IMR-90 (cell line): ENCODE data around the gene VPS54. TPM values are rescaled to one million over a fixed set of nuclear protein-coding genes. Genes with fewer than 3 reads are reported as not detected.

ENCODE experiments used
- ATAC-seq: fragments of 200-7000 bp; cut with Tn5 transposase; 2 replicates; pipeline ENCODE4 v1.9.1; 2020; ENCODE audit warnings: low read depth, mild to moderate bottlenecking, moderate library complexity
- BruUV-seq: library from RNA; stranded (reverse); fragments of 400-500 nt; replicated peaks from 2 replicates; lab custom pipeline; 2021; lab: Mats Ljungman, UMichigan
- CTCF ChIA-PET: fragments of 300-600 bp; formaldehyde crosslinking; extraction: SDS; loops from one replicate; lab custom pipeline; 2021; ENCODE audit warnings: antibody characterized with exemption; lab: Yijun Ruan, JAX
- POLR2A ChIA-PET: fragments of 300-600 bp; sonication (Branson Sonifier 250); formaldehyde crosslinking; loops from one replicate; lab custom pipeline; 2022; ENCODE audit warnings: antibody characterized with exemption; ENCODE audit not compliant: unreplicated experiment; lab: Charles Lee
- DNase-seq: peaks from one replicate; pipeline ENCODE4 v3.0.0; 2013
- H2AFZ ChIP-seq: replicated peaks from 2 replicates; pipeline ENCODE3; 2013; ENCODE audit warnings: low read length, mild to moderate bottlenecking; ENCODE audit not compliant: poor library complexity
- H2AK5ac ChIP-seq: 2 replicates; pipeline ENCODE4 v1.6.1; 2013; ENCODE audit warnings: low read depth, low read length, inconsistent platforms
- H2AK9ac ChIP-seq: replicated peaks from 2 replicates; pipeline ENCODE3; 2013; ENCODE audit warnings: mild to moderate bottlenecking, low read depth, low read length, moderate library complexity; ENCODE audit not compliant: poor library complexity
- H2BK120ac ChIP-seq: 2 replicates; pipeline ENCODE4 v1.6.1; 2013; ENCODE audit warnings: low read depth, low read length, inconsistent platforms
- H2BK15ac ChIP-seq: 3 replicates; pipeline ENCODE4 v1.6.1; 2013; ENCODE audit warnings: low read depth, low read length, inconsistent platforms
- H2BK20ac ChIP-seq: 2 replicates; pipeline ENCODE4 v1.6.1; 2013; ENCODE audit warnings: low read depth, mild to moderate bottlenecking, inconsistent platforms, low read length, moderate library complexity
- H2BK5ac ChIP-seq: 2 replicates; pipeline ENCODE4 v1.6.1; 2013; ENCODE audit warnings: mild to moderate bottlenecking, low read depth, low read length, inconsistent platforms; ENCODE audit not compliant: poor library complexity, severe bottlenecking
- H3K14ac ChIP-seq: replicated peaks from 2 replicates; pipeline ENCODE4 v1.6.1; 2013; ENCODE audit warnings: low read depth, low read length, inconsistent platforms
- H3K18ac ChIP-seq: 2 replicates; pipeline ENCODE4 v1.6.1; 2013; ENCODE audit warnings: low read depth, low read length, control low read depth
- H3K23ac ChIP-seq: 2 replicates; pipeline ENCODE4 v1.6.1; 2013; ENCODE audit warnings: low read depth, low read length, inconsistent platforms
- H3K27ac ChIP-seq: 2 replicates; pipeline ENCODE4 v1.5.1; 2013; ENCODE audit warnings: mild to moderate bottlenecking, control low read depth, low read length; ENCODE audit not compliant: insufficient read depth
- H3K27me3 ChIP-seq: 2 replicates; pipeline ENCODE4 v1.6.1; 2013; ENCODE audit warnings: low read length; ENCODE audit not compliant: control insufficient read depth, insufficient read depth
- H3K36me3 ChIP-seq: 2 replicates; pipeline ENCODE4 v1.6.1; 2013; ENCODE audit warnings: low read length, mixed read lengths; ENCODE audit not compliant: control insufficient read depth, insufficient read depth
- H3K4ac ChIP-seq: 2 replicates; pipeline ENCODE4 v1.6.1; 2013; ENCODE audit warnings: low read depth, low read length, inconsistent platforms
- H3K4me1 ChIP-seq: 2 replicates; pipeline ENCODE4 v1.6.1; 2013; ENCODE audit warnings: low read length, mixed read lengths; ENCODE audit not compliant: control insufficient read depth, insufficient read depth
- H3K4me2 ChIP-seq: 2 replicates; pipeline ENCODE4 v1.6.1; 2013; ENCODE audit warnings: low read depth, mild to moderate bottlenecking, control low read depth, low read length, moderate library complexity
- H3K4me3 ChIP-seq: 2 replicates; pipeline ENCODE4 v1.5.1; 2013; ENCODE audit warnings: low read depth, mild to moderate bottlenecking, control low read depth, low read length, moderate library complexity; ENCODE audit not compliant: insufficient read depth
- H3K56ac ChIP-seq: 2 replicates; pipeline ENCODE4 v1.6.1; 2013; ENCODE audit warnings: low read length, inconsistent platforms; ENCODE audit not compliant: insufficient read depth; ENCODE audit errors: extremely low read depth
- H3K79me1 ChIP-seq, 2 experiments: 2 replicates each; pipeline ENCODE4 v1.6.1; 2013; ENCODE audit warnings: low read length in 2 of 2, inconsistent platforms in 1 of 2, low read depth in 1 of 2
- H3K9ac ChIP-seq: 2 replicates; pipeline ENCODE4 v1.6.1; 2013; ENCODE audit warnings: low read depth, low read length, control low read depth
- H3K9me1 ChIP-seq: 2 replicates; pipeline ENCODE4 v1.6.1; 2013; ENCODE audit warnings: low read length, inconsistent platforms; ENCODE audit not compliant: insufficient read depth
- H3K9me3 ChIP-seq: 2 replicates; pipeline ENCODE4 v1.6.1; 2013; ENCODE audit warnings: low read length; ENCODE audit not compliant: control insufficient read depth, insufficient read depth
- H4K20me1 ChIP-seq: 2 replicates; pipeline ENCODE4 v1.6.1; 2013; ENCODE audit warnings: low read length, inconsistent platforms; ENCODE audit not compliant: insufficient read depth
- H4K5ac ChIP-seq: 2 replicates; pipeline ENCODE4 v1.6.1; 2013; ENCODE audit warnings: mild to moderate bottlenecking, low read depth, low read length, control low read depth
- H4K8ac ChIP-seq, 2 experiments: 2 replicates each; pipeline ENCODE4 v1.6.1; 2013; ENCODE audit warnings: low read depth in 2 of 2, low read length in 2 of 2, control low read depth in 1 of 2, inconsistent platforms in 1 of 2
- H4K91ac ChIP-seq: 2 replicates; pipeline ENCODE4 v1.6.1; 2013; ENCODE audit warnings: low read depth, low read length, inconsistent platforms; ENCODE audit not compliant: insufficient read depth
- CEBPB ChIP-seq: IDR thresholded peaks from 2 replicates; pipeline ENCODE4 v1.6.1; 2012; ENCODE audit warnings: low read depth, low read length, improper control_type of control experiment
- CHD1 ChIP-seq: IDR thresholded peaks from 2 replicates; pipeline ENCODE4 v1.6.1; 2012; ENCODE audit warnings: low read depth, low read length, improper control_type of control experiment
- CTCF ChIP-seq: conservative IDR thresholded peaks from 2 replicates; pipeline ENCODE4 v1.5.1; 2012; ENCODE audit warnings: mild to moderate bottlenecking, low read depth, low read length, improper control_type of control experiment
- MAFK ChIP-seq: IDR thresholded peaks from 2 replicates; pipeline ENCODE4 v1.6.1; 2012; ENCODE audit warnings: low read depth, low read length, improper control_type of control experiment
- MAZ ChIP-seq: IDR thresholded peaks from 2 replicates; pipeline ENCODE4 v1.6.1; 2012; ENCODE audit warnings: low read depth, mild to moderate bottlenecking, low read length, improper control_type of control experiment, moderate library complexity, borderline replicate concordance
- MXI1 ChIP-seq: IDR thresholded peaks from 2 replicates; pipeline ENCODE4 v1.6.1; 2012; ENCODE audit warnings: low read depth, mild to moderate bottlenecking, low read length, moderate library complexity, borderline replicate concordance
- NFE2L2 ChIP-seq: fragments of 150-350 bp; IDR thresholded peaks from 2 replicates; pipeline ENCODE4 v1.6.1; 2016; ENCODE audit warnings: low read depth, mild to moderate bottlenecking, low read length
- POLR2A ChIP-seq: IDR thresholded peaks from 2 replicates; pipeline ENCODE4 v1.6.1; 2012; ENCODE audit warnings: mild to moderate bottlenecking, low read depth, low read length
- RAD21 ChIP-seq: IDR thresholded peaks from 2 replicates; pipeline ENCODE4 v1.6.1; 2012; ENCODE audit warnings: low read length, improper control_type of control experiment
- RCOR1 ChIP-seq: IDR thresholded peaks from 2 replicates; pipeline ENCODE4 v1.6.1; 2012; ENCODE audit warnings: mild to moderate bottlenecking, low read length, improper control_type of control experiment; ENCODE audit not compliant: insufficient replicate concordance
- SMC3 ChIP-seq: fragments of 150-350 bp; IDR thresholded peaks from 2 replicates; pipeline ENCODE4 v1.6.1; 2016; ENCODE audit warnings: low read depth, mild to moderate bottlenecking, antibody characterized with exemption, low read length, moderate library complexity
- USF2 ChIP-seq: fragments of 150-350 bp; IDR thresholded peaks from 2 replicates; pipeline ENCODE4 v1.6.1; 2017; ENCODE audit warnings: mild to moderate bottlenecking, antibody characterized with exemption, low read length, low read depth
- WGBS, 2 experiments: methylation state at CpG; one replicate each; pipeline versions ENCODE4 v1.1.5 to v1.1.7; 2013; ENCODE audit warnings: missing lambda C conversion rate in 2 of 2; ENCODE audit not compliant: insufficient read length in 1 of 2; ENCODE audit errors: extremely low coverage in 2 of 2; 5-methylcytosine and 5-hydroxymethylcytosine counted together
- dilution Hi-C: fragments of 300-500 bp; cut with HindIII; formaldehyde crosslinking; loops from one replicate; pipeline ENCODE4 v1.14.3; 2018; ENCODE audit warnings: low sequenced_read_pairs; ENCODE audit not compliant: unreplicated experiment
- in situ Hi-C: fragments of 300-500 bp; cut with MboI; formaldehyde crosslinking; loops from 3 replicates; pipeline ENCODE4 v1.14.3; 2019; ENCODE audit warnings: low sequenced_read_pairs, inconsistent platforms, mixed read lengths
- intact Hi-C: fragments of 100-400 bp; cut with micrococcal nuclease; formaldehyde crosslinking; loops from 2 replicates; pipeline ENCODE4 v1.10.0; 2022
- polyA plus RNA-seq, 3 experiments: library from polyadenylated mRNA; depleted of rRNA; stranded (reverse); fragments of >200 nt; gene quantifications; 2 replicates each; pipeline ENCODE4 v1.2.3, GENCODE V29; 2012; ENCODE audit warnings: low replicate concordance in 1 of 3
- total RNA-seq: library from RNA; depleted of rRNA; stranded (reverse); fragments of >200 nt; gene quantifications from 2 replicates; pipeline ENCODE4 v1.2.3, GENCODE V29; 2012

The VPS54 gene
- total and polyA plus RNA-seq, 2 of the 4 experiments (the other 2 are of a cell fraction) = 7.1 to 18.1 TPM

GRCh38 chr2:63855418-63856302 is 163.6 kb downstream of the VPS54 start (continued):
- TF ChIP-seq RAD21 = no peak

GRCh38 chr2:63853527-63854310 is 165.5 kb downstream of the VPS54 start:
- WGBS, 2 experiments = 100% methylated on average over 1 of the region's 4 CpGs; no CpG with 5 or more reads in 1 of the 2 experiments
- in situ Hi-C loops = loop anchor here (10.0 kb wide), 2 partner anchors 159 to 249 kb away; no protein-coding TSS in a partner anchor
- TF ChIP-seq MXI1 (no peak), POLR2A (no peak), SMC3 (no peak), CEBPB (no peak), NFE2L2 (no peak), MAZ (no peak), RCOR1 (no peak), USF2 (no peak), CHD1 (no peak), CTCF (no peak), MAFK (no peak)

More at GRCh38 chr2:63853527-63854310, 165.5 kb downstream of the VPS54 start:
- Histone ChIP-seq H3K4ac (no peak overlapping the region), H3K18ac (no peak overlapping the region; the same call in 1 of the 2 replicates), H2AFZ (no peak overlapping the region), H3K27ac (no peak overlapping the region), H4K8ac (no peak overlapping the region), H3K23ac (no peak overlapping the region), H2BK15ac (no peak overlapping the region), H3K36me3 (peaks cover 20% of the 10 kb centered on the region), H4K20me1 (peaks cover 44% of the 10 kb centered on the region; the same call in 1 of the 2 replicates), H3K56ac (no peak overlapping the region), H2BK20ac (no peak overlapping the region), H3K79me1 (peaks cover 27 to 62% of the 10 kb centered on the region in 2 experiments), H3K4me1 (peaks cover 11% of the 10 kb centered on the region), H3K9me3 (no peaks in the 10 kb centered on the region), H2BK5ac (no peak overlapping the region), H4K91ac (no peak overlapping the region), H2AK9ac (no peak overlapping the region), H3K27me3 (no peaks in the 10 kb centered on the region), H4K5ac (no peak overlapping the region; the same call in 1 of the 2 replicates), H2BK120ac (no peak overlapping the region), H3K9ac (no peak overlapping the region), H3K4me2 (no peak overlapping the region), H2AK5ac (no peak overlapping the region), H3K14ac (no peak overlapping the region), H3K4me3 (no peak overlapping the region), H3K9me1 (no peaks in the 10 kb centered on the region; the same call in 1 of the 2 replicates)
- no peak for DNase-seq
- no peak for ATAC-seq
- CTCF ChIA-PET = interaction anchor here (0.8 kb wide), 1 partner anchor 155 kb away, joined by 3 read pairs; no protein-coding TSS in a partner anchor
- POLR2A ChIA-PET = no interaction called here
- no TSS peak for BruUV-seq
- dilution Hi-C loops = loop anchor here (25.0 kb wide), 1 partner anchor 166 kb away; no protein-coding TSS in a partner anchor
- intact Hi-C loops = no loop called here
